ENCODE measurements around the gene CDK5RAP1. TPM values are rescaled to one million over a fixed set of nuclear protein-coding genes. Genes with fewer than 3 reads are reported as not detected.

The CDK5RAP1 gene
- total and polyA plus RNA-seq, 2 of the 4 experiments (the other 2 are of a cell fraction) = 23.9 to 28.1 TPM

GRCh38 chr20:33433465-33434234, 32.3 kb upstream of the CDK5RAP1 start:
- dilution Hi-C loops (cut with HindIII; ENCODE audit: low sequenced_read_pairs, unreplicated experiment) = no loop called here
- peaks cover 2% of the 10 kb centered on the region for H3K4me1 ChIP-seq (ENCODE audit: control insufficient read depth, insufficient read depth, low read length)

More at GRCh38 chr20:33433465-33434234, 32.3 kb upstream of the CDK5RAP1 start:
- H2BK15ac ChIP-seq (ENCODE audit: low read depth, low read length) = no peak overlapping the region
- H3K36me3 ChIP-seq (ENCODE audit: control insufficient read depth, insufficient read depth, low read length) = no peaks in the 10 kb centered on the region; the same call in none of the 2 replicates
- TF ChIP-seq CTCF (conservative IDR thresholded peaks at IDR 0.05; ENCODE audit: low read depth, low read length) = no peak
- no peak for TF ChIP-seq MAFK (IDR thresholded peaks at IDR 0.05; ENCODE audit: low read depth, low read length)
- no peak for TF ChIP-seq MAZ (IDR thresholded peaks at IDR 0.05; ENCODE audit: borderline replicate concordance, low read depth, low read length)
- TF ChIP-seq POLR2A (IDR thresholded peaks at IDR 0.05; ENCODE audit: low read depth, low read length) = no peak
- TF ChIP-seq MXI1 (IDR thresholded peaks at IDR 0.05; ENCODE audit: borderline replicate concordance, low read depth, low read length) = no peak
- TF ChIP-seq FOS (IDR thresholded peaks at IDR 0.05; ENCODE audit: low read depth, low read length) = no peak
- TF ChIP-seq SMC3 (IDR thresholded peaks at IDR 0.05; ENCODE audit: low read depth, low read length) = no peak
- TF ChIP-seq CHD1 (IDR thresholded peaks at IDR 0.05; ENCODE audit: low read depth, low read length) = no peak
- TF ChIP-seq RCOR1 (IDR thresholded peaks at IDR 0.05; ENCODE audit: insufficient replicate concordance, low read length) = no peak
- TF ChIP-seq RFX5 (IDR thresholded peaks at IDR 0.05; ENCODE audit: low read depth, low read length) = no peak
- no peak for TF ChIP-seq CEBPB (IDR thresholded peaks at IDR 0.05; ENCODE audit: low read depth, low read length)
- no peak for TF ChIP-seq NFE2L2 (IDR thresholded peaks at IDR 0.05; ENCODE audit: low read depth, low read length)
- TF ChIP-seq RAD21 (IDR thresholded peaks at IDR 0.05; ENCODE audit: low read length) = no peak
- POLR2A ChIA-PET (ENCODE audit: unreplicated experiment) = no interaction called here
- no peak overlapping the region for H3K9ac ChIP-seq (ENCODE audit: low read depth, low read length)
- H3K79me1 ChIP-seq (ENCODE audit: low read depth in 1 of 2, low read length in 2 of 2) = peaks cover 0 to 4% of the 10 kb centered on the region in 2 experiments; a peak in 2 of 4 replicates
- no peaks in the 10 kb centered on the region for H4K20me1 ChIP-seq (ENCODE audit: insufficient read depth, low read length)
- H3K27me3 ChIP-seq (ENCODE audit: control insufficient read depth, insufficient read depth, low read length) = no peaks in the 10 kb centered on the region
- intact Hi-C loops (cut with micrococcal nuclease) (no loop called here), in situ Hi-C loops (cut with MboI; ENCODE audit: low sequenced_read_pairs) (no loop called here)
- 100% methylated on average over 1 of the region's 8 CpGs; no CpG with 5 or more reads in 1 of the 2 experiments for WGBS, 2 experiments (ENCODE audit: extremely low coverage in 2 of 2, insufficient read length in 1 of 2)
- no peak overlapping the region for H3K56ac ChIP-seq (ENCODE audit: extremely low read depth, insufficient read depth, low read length)
- no peak overlapping the region for H2AFZ ChIP-seq (replicated peaks; ENCODE audit: low read length, poor library complexity)
- H3K4me3 ChIP-seq (ENCODE audit: insufficient read depth, low read depth, low read length) = no peak overlapping the region
- H3K18ac ChIP-seq (ENCODE audit: low read depth, low read length) = no peak overlapping the region
- no peak overlapping the region for H3K23ac ChIP-seq (ENCODE audit: low read depth, low read length)
- no peak overlapping the region for H2AK5ac ChIP-seq (ENCODE audit: low read depth, low read length)
- no peak overlapping the region for H3K4ac ChIP-seq (ENCODE audit: low read depth, low read length)
- BruUV-seq (replicated peaks) = no TSS peak
- H3K27ac ChIP-seq (ENCODE audit: insufficient read depth, low read length) = no peak overlapping the region
- no peak overlapping the region for H2BK5ac ChIP-seq (ENCODE audit: low read depth, low read length, poor library complexity, severe bottlenecking)
- CTCF ChIA-PET = interaction anchor here (0.6 kb wide), 1 partner anchor 142 kb away, joined by 3 read pairs; no protein-coding TSS in a partner anchor
- no peak overlapping the region for H3K4me2 ChIP-seq (ENCODE audit: low read depth, low read length)
- peak; percentile 21; the same call in 1 of the 2 replicates for ATAC-seq (ENCODE audit: low read depth)
- H4K8ac ChIP-seq (ENCODE audit: low read depth in 2 of 2, low read length in 2 of 2) = no peak overlapping the region
- no peak overlapping the region for H3K14ac ChIP-seq (replicated peaks; ENCODE audit: low read depth, low read length)
- H3K9me3 ChIP-seq (ENCODE audit: control insufficient read depth, insufficient read depth, low read length) = no peaks in the 10 kb centered on the region
- H2BK20ac ChIP-seq (ENCODE audit: low read depth, low read length) = no peak overlapping the region
- H4K5ac ChIP-seq (ENCODE audit: low read depth, low read length) = no peak overlapping the region
- H4K91ac ChIP-seq (ENCODE audit: insufficient read depth, low read depth, low read length) = no peak overlapping the region
- H2BK120ac ChIP-seq (ENCODE audit: low read depth, low read length) = no peak overlapping the region
- peaks cover 13% of the 10 kb centered on the region; the same call in 1 of the 2 replicates for H3K9me1 ChIP-seq (ENCODE audit: insufficient read depth, low read length)
- DNase-seq = no peak
- no peak overlapping the region for H2AK9ac ChIP-seq (replicated peaks; ENCODE audit: low read depth, low read length, poor library complexity)

All from IMR-90 (cell line).